ENCODE results near the gene HOXD10.

The HOXD10 gene

DNA sequence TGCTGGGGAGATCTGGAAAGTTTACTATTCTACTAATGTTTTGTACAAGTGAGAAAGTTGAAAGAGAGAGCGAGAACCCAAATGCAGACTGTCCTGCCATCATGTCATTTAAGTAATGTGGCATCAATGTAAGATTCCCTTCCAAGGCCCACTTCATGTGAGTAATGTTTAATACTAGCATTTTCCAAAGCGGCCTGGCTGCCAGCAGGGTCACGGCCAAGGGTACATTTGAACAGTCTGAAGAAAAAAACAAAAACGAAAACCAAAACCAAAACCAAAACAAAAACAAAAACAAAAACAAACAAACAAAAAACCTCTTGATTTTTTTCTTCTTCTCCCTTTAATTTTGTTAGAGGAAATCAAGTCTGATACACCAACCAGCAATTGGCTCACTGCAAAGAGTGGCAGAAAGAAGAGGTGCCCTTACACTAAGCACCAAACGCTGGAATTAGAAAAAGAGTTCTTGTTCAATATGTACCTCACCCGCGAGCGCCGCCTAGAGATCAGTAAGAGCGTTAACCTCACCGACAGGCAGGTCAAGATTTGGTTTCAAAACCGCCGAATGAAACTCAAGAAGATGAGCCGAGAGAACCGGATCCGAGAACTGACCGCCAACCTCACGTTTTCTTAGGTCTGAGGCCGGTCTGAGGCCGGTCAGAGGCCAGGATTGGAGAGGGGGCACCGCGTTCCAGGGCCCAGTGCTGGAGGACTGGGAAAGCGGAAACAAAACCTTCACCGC lies 2.2 kb downstream of the HOXD10 start:
- H3K4me3 ChIP-seq (ENCODE audit: control insufficient read depth, low read depth, low read length): no peak overlapping the region
- TF ChIP-seq, protein P1, sequence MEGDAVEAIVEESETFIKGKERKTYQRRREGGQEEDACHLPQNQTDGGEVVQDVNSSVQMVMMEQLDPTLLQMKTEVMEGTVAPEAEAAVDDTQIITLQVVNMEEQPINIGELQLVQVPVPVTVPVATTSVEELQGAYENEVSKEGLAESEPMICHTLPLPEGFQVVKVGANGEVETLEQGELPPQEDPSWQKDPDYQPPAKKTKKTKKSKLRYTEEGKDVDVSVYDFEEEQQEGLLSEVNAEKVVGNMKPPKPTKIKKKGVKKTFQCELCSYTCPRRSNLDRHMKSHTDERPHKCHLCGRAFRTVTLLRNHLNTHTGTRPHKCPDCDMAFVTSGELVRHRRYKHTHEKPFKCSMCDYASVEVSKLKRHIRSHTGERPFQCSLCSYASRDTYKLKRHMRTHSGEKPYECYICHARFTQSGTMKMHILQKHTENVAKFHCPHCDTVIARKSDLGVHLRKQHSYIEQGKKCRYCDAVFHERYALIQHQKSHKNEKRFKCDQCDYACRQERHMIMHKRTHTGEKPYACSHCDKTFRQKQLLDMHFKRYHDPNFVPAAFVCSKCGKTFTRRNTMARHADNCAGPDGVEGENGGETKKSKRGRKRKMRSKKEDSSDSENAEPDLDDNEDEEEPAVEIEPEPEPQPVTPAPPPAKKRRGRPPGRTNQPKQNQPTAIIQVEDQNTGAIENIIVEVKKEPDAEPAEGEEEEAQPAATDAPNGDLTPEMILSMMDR (conservative IDR thresholded peaks at IDR 0.05; ENCODE audit: control insufficient read depth, insufficient read depth, low read depth, low read length): peak; percentile 59
- DNase-seq (ENCODE audit: low read depth): peak; percentile 50

DNA sequence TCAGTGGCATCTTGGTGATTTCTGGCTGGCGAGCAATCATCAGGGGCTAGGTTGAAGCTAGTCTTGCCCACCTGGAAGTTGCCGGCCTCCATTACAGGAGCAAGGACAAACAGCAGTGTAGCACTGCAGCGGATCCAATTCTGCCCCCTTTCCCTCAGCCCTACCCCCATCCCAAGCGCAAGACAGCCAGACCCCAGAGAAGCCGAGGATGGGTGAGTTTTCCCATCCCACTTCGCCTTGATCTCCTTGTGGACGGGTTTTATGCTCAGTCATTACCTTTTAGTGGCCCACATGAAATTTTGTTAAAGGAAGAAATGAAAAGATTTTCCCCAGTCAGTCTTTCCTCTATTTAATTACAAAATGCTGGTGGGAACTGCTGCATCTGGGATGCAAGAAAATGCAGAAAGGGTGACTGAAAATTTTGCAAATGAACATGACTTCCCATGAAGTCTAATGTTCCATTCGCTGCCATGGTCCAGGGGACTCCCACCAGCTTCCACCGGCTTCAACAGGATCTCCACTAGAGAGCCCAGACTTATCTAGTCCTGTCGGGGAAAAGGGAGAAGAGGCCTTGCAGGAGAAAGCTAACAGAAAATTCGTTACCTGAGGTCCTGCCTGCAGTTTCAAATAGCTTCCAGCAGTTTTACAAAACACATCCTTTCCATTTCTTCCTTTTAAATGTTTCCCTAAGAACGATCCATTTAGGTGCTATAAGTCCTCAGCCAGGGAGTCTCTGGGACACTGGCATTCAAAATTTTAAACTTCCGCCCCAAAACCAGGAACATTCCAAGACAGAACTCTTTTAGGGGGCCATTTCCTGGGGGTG lies 4.0 kb downstream of the HOXD10 start:
- TF ChIP-seq, protein P1 (conservative IDR thresholded peaks at IDR 0.05; ENCODE audit: control insufficient read depth, insufficient read depth, low read depth, low read length): no peak
- H3K4me3 ChIP-seq (ENCODE audit: control insufficient read depth, low read depth, low read length): no peak overlapping the region
- no peak for DNase-seq (ENCODE audit: low read depth)

DNA sequence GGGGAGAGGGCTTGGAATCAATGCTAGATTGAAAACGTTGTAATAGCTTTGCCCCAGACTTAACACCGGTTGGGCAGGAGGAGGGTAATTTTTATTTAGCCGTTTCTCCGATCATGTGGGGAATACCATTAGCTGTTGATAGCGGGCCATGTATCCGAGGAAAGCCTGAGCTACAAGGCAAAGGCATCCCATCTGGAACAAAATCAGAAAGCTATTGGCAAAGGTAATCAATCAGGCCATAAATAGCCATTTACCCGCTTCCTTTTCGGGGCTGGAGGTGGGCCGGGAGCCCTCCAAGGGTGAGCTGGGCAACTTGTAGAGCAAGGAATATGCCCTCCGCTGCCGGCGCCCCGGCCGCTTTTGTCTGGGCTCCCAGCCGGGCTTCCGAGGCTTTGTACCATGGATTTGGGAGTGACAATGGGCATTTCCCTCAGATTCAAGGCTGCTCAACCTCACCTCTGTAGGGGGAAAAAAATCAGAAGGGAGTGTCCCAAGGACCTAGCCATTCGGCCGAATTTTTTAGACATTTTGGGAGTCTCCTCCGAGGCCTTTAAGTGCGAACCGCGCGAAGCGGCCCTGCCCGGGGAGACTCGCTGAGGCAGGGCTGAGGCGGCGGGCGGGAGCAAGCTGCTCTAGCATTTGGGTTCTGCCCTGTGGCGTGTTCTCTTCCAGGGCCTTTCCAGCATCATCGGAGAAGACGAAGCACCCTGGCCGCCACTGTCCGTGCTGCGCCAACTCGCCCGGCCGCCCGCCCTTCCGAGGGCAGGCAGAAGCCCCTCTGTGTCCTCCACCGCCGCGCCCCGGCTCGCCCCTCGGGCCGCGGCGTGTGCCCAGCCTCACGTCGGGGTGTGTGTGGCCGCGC lies 4.8 kb downstream of the HOXD10 start:
- TF ChIP-seq, protein P1 (conservative IDR thresholded peaks at IDR 0.05; ENCODE audit: control insufficient read depth, insufficient read depth, low read depth, low read length): no peak
- no peak for DNase-seq (ENCODE audit: low read depth)
- H3K4me3 ChIP-seq (ENCODE audit: control insufficient read depth, low read depth, low read length): no peak overlapping the region

DNA sequence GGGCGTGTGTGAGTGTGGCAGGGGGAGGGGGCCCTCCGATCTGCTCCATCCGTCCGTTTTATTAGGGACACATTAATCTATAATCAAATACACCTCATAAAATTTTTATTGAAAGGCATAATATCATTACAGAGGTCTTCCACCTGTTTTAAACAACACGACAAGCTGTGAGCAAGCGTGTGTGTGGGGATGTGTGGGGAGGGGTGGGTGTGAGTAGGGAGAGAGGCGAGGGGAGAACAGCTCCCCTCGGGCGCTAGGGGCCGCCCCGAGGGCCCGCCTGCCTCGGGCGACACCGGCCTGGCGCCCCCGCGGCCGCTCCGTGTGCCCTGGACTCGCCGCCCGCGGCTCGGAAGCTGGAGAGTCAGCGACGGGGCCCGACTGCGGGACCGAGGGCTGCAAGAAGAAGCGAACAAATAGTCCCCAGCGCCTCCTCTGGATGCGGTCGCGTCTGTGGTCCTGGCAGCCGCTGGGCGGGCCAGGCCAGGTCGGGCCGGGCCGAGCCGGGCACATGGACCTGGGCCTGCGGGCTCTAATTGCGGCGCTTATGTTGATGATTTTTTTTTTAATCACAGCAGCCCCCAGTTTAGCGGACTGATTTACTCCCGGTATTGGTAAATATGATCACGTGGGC lies 5.6 kb downstream of the HOXD10 start:
- peak overlapping the region; percentile 61 for H3K4me3 ChIP-seq (ENCODE audit: control insufficient read depth, low read depth, low read length)
- TF ChIP-seq, protein P1 (conservative IDR thresholded peaks at IDR 0.05; ENCODE audit: control insufficient read depth, insufficient read depth, low read depth, low read length): peak; percentile 0
- DNase-seq (ENCODE audit: low read depth): peak; percentile 80

DNA sequence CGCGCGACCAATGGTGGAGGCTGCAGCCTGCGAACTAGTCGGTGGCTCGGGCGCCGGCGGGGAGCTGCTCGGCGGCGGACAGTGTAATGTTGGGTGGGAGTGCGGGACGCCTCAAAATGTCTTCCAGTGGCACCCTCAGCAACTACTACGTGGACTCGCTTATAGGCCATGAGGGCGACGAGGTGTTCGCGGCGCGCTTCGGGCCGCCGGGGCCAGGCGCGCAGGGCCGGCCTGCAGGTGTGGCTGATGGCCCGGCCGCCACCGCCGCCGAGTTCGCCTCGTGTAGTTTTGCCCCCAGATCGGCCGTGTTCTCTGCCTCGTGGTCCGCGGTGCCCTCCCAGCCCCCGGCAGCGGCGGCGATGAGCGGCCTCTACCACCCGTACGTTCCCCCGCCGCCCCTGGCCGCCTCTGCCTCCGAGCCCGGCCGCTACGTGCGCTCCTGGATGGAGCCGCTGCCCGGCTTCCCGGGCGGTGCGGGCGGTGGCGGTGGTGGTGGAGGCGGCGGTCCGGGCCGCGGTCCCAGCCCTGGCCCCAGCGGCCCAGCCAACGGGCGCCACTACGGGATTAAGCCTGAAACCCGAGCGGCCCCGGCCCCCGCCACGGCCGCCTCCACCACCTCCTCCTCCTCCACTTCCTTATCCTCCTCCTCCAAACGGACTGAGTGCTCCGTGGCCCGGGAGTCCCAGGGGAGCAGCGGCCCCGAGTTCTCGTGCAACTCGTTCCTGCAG lies 6.3 kb downstream of the HOXD10 start, which contains the start of gene HOXD9:
Gene HOXD9 (plus strand): TSS at position 37 of the 728 bp plus-strand sequence. CDS start 50 bp downstream, at position 87.
- H3K4me3 ChIP-seq (ENCODE audit: control insufficient read depth, low read depth, low read length): peak within 1 kb of the TSS; percentile 61

More for the DNA sequence above, 6.3 kb downstream of the HOXD10 start, which contains the start of gene HOXD9:
- DNase-seq (ENCODE audit: low read depth): no peak
- TF ChIP-seq, protein P1 (conservative IDR thresholded peaks at IDR 0.05; ENCODE audit: control insufficient read depth, insufficient read depth, low read depth, low read length): no peak
